ENCODE measurements around the gene MOB3B.

Gene MOB3B

DNA sequence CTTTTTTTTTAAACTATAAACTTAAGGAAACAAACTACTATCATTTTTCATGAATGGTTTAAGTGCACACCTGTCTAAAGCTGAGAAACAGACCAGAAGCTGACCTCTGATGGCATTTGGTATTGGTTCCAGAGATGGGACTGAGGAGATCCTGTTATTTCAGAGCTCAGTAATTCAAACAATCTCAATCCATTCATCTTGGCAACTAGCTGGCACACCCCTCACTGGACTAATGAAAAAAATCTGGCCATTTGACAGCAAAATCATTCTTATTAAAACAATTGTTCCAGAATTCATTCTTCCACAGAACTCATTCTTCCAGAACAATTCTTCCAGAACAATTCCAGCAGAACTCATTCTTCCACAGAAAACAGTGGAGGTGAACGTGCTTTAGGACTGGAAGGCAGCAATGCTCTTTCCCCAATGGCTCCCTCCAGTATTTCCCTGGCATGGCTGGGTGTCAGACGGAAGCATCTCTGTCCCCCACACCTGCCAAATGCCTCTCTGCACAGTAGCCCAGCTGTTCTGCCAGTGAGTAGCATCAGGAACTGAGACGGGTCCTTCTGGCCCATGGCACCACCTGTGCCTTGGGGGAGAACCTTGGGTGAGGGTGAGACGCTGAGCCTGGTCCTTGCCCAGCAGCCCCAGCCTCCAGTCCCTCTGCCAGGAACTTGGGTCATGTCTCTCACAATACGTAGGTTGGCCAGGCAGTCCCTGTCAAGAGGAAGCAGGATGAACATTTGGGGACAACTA is 145.2 kb downstream of the MOB3B start:
- FAIRE-seq, result no peak

DNA sequence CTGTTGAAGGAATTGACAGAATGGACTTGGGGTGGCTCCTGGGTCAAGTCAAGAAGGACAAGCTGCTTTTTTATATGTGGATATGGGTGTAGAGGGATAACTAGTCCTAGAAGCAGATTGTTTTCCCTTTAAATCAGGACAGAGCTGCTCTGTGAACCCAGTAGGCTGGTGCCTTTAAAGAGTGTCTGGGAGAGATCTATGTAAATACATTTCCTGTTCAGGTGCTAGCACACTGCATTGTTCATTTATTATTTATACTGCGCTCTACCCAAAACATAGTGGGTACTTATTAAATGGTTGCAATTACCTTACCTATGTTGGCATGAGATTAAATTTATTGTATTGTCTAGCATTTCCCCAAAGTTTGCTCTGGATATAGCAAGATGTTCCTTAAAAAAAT is 146.1 kb downstream of the MOB3B start:
- FAIRE-seq, result no peak

DNA sequence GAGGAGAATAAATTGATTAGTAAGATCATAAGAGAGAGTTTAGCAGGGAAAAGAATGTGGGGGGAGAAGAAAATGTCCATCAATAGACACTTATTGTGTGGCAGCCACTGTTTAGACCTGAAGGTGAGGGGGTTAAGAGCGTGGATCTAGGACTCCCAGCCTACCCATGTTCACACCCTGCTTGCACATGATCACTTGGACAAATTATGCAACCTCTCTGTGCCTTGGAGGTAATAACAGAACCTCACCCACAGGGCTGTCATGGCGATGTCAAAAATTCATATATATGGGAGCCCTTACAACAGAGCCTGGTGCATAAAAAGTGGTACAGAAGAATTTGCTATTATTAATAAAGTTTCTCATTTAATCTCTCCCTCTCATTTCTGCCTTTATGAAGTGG is 146.6 kb downstream of the MOB3B start:
- FAIRE-seq, result no peak

DNA sequence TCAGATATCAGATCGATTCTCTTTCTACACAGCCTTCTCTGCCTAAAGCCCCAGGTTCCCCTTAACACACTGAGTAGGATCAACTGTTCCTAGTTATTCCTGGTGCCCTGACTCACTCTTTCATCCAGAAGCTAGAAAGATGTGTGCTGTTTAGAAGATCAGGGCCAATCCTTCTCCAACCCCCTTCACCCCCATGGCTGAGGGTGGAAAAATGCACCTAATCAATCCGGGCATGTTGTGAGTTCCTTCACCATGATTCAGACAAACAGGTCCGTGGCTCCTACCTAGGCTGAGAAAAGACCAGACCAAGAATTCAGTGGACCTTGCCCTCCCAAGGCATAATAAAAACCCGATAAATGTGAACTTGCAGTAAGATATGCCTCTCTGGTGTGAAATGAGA is 147.3 kb downstream of the MOB3B start:
- no peak for FAIRE-seq

DNA sequence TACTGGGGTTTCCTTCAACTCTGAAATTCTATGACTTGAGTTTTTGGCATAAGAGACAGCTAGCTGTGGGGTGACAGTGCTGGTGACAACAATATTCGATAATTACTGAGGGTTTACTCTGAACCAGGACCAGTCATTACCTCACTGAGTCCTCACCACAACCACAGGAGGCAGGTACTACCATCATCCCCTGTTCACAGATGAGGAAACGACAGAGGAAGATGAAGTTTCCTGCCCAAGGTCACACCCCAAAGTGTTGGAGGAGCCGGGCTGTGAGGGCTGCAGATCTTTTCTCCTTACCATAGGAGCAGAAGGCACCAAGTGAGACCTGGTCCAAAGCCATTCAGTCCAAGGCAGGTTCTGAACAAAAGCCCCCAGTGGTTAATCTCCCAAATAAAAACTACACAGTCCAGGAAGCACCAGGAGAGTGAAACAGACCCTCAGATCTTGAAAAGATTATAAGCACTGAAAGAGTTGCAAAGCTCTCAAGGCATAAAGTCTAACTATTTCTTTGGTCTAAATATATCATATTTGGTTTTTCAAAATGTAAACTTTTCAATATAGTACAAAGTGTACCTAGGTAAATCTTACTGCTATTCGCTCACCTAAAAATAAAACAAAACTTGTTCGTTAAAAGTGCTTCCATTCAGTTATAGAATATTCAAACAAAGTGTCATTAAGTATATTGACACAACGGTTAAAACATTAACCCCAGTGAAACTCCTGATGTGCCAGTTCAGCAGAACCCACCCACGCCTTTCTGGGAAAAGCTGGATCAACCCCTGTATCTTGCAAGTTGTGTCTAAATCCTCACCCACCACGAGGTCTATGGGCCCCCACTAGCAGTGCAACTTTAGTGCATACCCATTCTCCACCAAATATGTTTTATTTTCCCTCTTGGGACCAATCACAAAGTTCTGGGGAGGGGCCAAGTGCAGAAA is 150.0 kb downstream of the MOB3B start:
- peak; percentile 91 for FAIRE-seq

DNA sequence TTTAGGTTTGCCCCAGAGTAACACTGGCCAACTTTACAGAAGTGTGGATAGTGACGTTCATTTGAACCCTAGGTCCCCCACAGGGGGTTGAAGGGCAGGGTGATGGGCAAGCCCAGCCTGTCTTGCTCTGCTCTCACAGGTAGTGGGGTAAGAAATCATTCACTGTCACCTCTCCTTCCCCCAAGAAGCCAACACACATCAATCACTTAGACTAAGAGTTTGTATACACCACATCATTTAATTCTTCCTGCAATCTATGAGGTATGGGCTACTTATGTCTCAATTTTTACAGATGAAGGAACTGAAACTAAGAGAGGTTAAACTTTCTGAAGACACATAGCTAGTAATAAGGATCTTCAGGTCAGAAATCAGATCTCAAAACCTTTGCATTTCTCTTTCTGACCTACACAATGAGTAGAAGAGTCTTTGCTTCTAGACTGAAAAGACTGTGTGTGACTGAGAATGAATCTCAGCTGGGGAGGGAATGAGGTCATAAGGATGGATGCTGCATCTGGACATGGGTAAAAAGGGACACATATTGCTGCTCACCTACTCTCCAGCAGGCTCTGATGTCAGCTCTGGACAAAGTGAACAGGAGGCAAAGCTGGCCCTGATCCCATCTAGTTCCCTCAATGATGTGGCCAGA is 151.7 kb downstream of the MOB3B start:
- no peak for FAIRE-seq

DNA sequence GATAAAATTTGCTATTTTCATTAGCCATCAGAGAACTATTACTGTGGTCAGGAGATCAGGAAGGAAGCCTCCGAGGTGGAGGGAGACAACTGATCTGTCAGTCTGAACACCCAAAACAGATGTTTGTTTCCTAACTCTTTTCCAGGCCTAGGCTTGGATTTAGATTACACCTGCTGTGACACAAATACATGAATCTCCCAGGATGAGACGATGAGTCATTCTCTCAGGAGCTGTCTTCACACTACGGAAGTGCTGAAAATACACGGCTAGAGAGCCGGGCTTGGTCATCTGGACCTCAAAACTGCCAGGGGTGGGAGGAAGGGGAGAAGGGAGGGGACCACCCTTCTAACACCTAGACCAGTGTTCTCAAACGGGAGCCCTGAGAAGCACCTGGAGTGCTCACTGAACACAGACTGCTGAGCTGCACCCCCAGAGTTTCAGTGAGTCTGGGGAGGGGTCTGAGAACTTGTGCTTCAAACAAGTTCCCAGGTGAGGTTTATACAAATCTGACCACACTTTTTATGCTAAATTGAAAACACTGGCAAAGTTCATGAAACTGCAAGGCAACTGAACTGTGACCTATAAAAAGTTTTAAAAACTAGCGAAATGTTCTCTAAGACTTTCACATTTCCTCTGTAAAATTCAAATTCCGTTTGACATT is 152.3 kb downstream of the MOB3B start:
- FAIRE-seq, result no peak

DNA sequence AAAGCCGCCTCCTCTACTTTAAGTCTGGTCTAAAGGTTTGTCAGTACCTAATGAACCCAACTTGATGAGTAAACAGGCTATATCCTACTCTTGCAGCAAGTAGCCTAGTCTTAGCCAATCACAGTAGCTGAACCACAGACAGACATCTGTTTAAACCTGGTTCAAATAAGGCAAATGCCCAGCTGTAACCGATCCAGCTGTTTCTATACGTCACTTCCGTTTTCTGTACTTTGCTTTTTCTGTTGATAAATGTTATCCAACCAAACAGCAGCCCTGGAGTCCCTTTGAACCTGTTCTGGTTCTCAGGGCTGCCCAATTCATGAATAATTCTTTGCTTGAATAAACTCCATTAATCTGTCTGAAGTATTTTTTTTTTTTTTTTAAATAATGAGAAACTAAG is 155.8 kb downstream of the MOB3B start:
- no peak for FAIRE-seq

DNA sequence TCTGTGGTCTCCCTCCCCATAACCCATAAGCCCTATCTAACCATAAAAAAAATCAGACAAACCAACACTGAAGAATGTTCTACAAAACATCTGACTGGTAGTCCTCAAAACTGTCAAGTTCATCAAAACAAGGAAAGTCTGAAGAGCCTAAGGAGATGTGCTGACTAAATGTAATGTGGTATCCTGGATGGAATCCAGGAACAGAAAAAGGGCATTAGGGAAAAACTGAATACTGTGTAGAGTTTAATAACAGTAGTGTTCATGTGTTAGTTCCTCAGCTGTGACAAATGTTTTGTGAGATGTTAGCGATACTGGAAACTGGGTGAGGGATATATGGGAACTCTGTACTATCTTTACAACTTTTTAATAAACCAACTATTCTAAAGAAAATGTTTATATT is 157.0 kb downstream of the MOB3B start:
- peak; percentile 24 for FAIRE-seq

DNA sequence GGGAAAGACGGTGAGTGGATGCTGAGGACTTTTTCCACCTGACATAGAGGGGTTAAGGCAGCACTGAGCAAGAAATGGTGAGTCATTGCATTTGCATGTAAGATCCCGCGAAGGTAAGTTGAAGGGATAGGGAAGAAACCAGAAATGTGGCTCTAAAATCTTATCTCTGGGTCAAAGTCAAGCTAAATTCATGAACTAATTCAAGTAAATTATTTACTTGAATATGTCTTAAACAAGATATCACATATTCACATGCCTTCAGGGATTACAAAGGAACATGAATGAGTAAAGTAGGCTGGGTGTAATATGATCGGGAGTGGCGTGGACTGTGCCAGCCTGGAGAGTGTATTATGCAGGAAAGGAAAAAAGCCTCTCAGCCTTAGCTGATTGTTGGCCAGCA is 158.2 kb downstream of the MOB3B start:
- no peak for FAIRE-seq

DNA sequence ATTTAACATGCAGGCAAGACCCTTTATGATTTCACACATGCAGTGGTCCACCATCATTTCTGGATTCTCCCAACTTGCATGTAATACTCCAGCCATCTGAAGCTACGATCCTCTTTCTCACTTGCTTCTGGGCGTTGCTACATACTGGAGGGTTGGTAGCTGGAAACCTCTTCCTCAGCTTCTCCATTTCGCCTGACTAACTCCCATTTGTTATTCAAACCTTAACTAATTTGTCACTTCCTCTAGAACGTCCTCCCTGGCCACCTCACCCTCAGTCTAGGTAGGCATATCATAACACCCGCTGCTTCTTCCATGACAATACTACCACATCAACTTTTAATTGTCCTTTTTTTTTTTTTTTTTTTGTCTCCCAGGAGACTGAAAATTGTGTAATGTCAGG is 160.0 kb downstream of the MOB3B start:
- no peak for FAIRE-seq

DNA sequence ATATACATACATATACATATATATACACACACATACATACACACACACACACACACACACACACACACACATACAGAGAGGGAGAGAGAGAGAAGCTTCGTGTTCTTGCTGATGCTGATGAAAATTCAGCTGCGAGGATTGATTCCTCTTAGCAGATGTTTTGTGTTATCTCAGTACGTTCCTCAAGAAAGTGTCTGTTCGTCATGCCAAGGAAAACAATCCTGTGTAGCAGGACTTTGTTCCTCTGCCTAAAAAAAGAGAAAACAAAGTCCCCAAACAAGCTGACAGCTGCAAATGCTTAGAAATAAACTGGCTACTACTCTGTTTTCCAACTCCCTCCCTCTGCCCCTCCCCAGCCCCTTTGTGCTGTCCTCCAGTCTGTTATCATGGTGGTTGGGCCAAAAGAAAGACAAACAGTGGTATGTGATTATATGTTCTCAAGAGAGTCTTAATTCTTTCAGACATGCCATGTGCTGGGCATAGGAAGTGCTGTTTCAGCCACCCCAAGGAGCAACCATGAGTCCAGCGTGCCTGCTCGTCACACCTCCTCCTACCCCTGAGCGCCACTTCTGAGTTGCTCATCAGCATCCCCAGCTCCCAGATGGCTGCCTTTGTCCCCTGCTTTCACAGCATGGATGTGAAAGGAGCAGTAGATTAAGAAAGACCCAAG is 161.2 kb downstream of the MOB3B start:
- no peak for FAIRE-seq

DNA sequence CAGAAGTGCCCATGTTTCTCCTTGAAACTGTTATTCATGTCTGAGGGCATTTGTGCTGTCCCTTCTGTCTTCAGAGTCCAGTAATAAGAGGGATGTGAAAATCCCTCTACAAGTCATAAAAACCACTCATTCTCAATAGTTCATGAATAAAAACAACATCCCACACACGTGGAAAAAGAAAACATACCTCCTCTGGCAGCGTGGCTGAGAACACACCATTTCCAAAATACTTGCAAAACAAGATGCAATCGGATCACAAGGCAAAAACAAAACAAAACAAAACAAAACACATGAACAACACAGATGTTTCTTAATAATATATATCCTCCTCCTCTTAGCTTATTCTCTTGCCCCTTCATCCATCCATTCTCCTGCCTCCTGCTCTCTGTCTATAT is 161.7 kb downstream of the MOB3B start:
- FAIRE-seq, result no peak

DNA sequence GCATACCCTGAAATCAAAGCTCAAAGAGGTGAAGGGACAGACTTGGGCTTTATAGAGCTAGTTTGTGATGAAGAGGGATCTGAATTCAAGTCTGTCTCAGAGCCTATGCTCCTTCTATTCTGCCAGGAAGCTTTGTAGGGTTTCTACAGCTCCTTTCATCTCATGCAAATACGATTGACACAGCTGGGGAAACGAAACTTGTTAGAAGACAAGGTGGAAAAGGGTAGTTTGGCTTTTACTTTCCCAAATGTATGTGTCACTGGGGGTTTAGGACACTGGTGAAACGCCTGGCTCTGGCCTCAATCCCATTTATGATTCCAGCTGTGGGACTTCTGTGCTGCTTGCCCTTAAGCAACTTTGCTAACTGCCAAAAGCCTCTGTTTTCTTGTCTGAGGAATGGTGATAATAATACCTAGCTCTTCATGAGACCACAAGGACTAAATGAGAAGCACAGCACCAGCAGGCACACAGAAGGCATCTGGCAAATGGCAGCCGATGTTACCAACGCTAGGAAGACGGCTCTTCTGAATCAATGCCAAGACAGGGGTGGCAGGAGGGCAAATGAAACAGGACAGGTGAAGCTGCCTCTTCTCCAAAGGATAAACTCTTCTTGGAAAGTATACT is 162.3 kb downstream of the MOB3B start:
- no peak for FAIRE-seq

DNA sequence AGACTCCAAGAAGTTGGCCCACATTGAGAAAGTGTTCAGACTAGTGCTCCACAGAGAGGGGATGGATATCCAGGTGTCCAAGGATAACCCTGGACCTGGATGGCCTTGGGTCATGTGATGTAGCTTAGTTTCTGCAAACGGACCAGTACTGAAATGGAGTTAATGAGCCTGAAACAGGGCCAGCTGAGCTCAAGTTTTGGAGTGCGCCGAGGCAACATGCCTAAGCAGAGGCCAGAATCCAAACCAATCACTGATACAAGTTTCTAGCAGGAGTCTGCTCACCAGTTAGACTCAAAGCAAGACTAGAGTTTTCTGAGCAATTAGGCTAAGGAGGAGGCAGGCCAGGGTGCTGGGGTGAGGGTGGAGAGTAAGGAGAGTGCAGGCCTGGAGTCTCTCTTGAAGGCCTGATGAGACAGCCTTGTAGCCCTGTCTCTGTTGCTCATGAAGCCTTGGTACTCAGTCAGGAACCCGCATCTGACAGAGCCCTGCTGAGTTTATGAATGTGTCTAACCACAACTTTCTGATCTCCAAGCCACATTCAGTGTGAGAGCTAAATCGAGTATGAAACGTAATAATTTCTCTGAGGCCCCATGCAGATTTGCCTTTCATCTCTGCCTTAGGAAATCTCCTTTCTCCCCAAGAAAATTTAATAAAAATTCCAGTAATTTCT is 163.8 kb downstream of the MOB3B start:
- FAIRE-seq, result no peak

DNA sequence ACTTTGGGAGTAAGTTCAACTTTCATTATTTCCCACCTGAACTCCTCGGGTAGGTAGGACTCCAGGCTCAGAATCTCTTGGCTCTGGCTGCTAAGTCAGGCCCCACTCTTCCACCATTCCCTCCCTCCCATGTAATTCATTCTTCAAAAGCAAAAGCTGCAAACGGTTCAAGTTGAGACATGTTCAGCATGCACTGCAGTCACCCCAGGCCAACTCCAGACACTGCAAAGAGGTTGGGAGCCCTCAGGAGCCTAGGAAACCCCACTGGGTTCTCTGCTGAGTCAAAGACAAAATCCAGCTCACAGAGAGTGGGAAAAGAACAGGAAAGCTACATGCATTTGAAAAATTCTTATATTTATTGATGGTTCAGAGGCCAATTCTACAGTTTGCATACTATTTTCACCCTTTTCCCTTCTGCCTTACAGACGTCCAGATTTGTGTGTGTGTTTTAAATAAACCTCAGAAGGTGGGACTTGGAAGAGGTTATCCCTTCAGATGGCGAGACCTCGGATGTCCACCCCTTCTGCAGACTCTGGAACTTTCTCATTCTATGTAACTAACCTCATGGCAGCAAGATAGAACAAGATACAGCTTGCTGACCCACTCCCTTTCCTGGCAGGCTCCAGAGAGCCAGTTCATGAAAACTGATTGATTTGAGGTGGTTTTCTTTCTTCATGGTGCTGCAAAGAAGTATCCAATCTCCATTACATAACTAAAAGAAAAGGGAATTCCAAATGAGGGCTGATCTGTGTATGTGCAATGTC is 167.0 kb downstream of the MOB3B start:
- FAIRE-seq, result no peak

DNA sequence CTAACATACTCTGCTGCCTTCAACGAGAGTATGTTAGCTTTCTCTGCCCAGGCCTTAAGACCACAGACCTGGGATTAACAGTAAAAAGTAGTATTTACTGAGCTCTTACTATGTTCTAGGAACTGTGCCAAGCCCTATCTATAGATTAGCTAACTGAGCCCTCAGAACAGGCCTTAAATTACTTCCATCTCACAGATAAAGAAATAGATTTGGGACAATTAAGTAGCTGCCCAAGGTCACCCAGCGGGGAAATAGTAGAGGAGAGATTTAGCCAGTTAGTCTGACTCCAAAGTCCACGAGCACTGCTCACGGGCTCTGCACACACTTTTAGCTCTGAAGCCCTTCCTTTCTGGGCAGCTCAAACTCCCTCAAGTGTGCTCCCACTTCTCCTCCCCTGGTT is 168.1 kb downstream of the MOB3B start:
- FAIRE-seq, result no peak

DNA sequence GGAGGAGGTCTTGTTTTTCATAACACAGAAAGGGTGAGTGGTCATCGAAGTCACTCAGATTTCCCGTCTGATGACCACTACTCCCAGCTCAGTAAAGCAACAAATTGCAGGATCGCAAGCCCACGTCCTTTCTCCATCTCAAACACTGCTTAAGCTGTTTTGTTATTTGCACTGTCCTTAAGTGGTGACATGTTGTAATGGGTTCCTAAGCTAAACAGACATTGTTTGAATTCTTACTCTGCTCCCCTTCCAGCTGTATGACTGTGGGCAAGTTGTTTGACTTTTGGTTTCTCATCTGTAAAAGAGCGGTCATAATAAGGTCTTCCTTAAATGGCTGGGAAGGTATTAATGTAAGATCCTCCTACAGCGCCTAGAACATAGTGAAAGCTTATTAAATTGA is 169.9 kb downstream of the MOB3B start:
- no peak for FAIRE-seq

DNA sequence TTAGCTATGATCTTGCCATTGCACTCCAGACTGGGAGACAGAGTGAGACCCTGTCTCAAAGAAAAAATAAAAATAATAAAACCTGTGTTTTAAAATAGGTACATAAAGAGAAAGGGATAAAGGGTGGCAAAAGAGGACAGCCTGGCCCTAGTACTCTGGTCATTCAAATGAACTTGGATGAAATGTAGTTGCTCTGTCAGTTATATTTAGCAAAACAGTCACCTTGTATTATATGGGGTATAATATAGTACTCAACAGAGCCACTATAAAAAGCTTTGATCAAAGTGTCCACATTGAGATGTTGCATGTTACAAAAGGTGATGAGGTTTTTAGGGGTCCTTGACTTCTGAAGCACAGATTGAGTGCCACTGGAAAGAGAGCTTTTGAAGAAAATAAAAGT is 171.6 kb downstream of the MOB3B start:
- FAIRE-seq, result no peak

DNA sequence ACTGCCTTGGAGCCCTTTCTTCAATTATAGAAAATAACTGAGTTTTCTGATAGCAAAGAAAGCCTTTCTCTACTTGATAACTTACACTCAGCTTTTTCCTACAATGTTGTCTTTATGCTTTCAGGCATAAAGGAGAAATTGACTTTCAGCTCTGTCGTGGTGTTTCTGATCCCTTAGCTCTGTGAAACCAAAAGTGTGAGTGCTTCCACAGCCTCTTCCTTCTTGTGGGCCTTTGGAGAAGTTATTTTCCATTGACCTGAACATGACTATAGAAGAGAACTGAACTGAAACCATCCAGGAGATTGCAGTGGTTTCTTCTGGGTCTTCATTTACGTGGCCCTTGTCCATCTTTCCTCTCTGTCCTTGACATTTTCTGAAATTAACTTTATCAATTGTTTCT is 173.2 kb downstream of the MOB3B start:
- no peak for FAIRE-seq

DNA sequence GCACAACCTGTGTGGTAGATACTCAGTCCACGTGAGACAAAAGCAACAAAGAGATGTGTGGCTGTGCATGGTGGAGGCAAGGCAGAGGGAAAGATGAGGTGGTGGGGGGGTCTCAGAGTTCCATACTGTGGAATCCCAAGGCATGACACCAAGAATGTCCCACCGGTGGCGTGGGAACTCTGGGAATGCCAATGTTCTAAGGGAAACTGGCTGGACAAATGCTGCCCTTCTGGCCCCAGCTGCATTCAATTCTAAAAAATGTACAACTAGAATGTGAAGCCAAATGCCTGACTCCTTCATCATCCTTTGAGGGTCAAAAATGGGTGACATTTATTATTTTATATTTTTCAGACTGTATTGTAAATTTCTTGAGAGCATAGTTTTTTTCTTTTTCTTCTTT is 174.4 kb downstream of the MOB3B start:
- FAIRE-seq, result no peak

All from islet of Langerhans (tissue), 1 donor.